HCT116 (cell line): ENCODE data around the gene MAL. TPM values are rescaled to one million over a fixed set of nuclear protein-coding genes. Genes with fewer than 3 reads are reported as not detected.

Experiments used
- ATAC-seq: fragments of 200-7000 bp; cut with Tn5 transposase; 2 replicates; pipeline ENCODE4 v1.9.1; 2020; ENCODE audit warnings: mild to moderate bottlenecking, moderate library complexity
- BruUV-seq: library from RNA; stranded (reverse); fragments of 400-500 nt; replicated peaks from 2 replicates; lab custom pipeline; 2021; lab: Mats Ljungman, UMichigan
- CTCF ChIA-PET: fragments of 300-600 bp; sonication (Branson Sonifier 250); formaldehyde crosslinking; loops from one replicate; lab custom pipeline; 2021; ENCODE audit warnings: antibody characterized with exemption; lab: Charles Lee
- POLR2A ChIA-PET: fragments of 300-600, 350-600 bp; sonication (Branson Sonifier 250); formaldehyde crosslinking; loops from one replicate; lab custom pipeline; 2021; ENCODE audit warnings: antibody characterized with exemption; lab: Charles Lee
- RAD21 ChIA-PET, 2 experiments: fragments of 300-600 bp; sonication (Branson Sonifier 250); formaldehyde crosslinking; loops; one replicate each; lab custom pipeline; 2023; ENCODE audit warnings: low total read pairs in 2 of 2; ENCODE audit not compliant: uncharacterized antibody in 2 of 2, unreplicated experiment in 2 of 2, low non-redundant PET in 1 of 2; lab: Charles Lee
- DNase-seq: peaks from one replicate; pipeline ENCODE4 v3.0.0-alpha.2; 2010; ENCODE audit warnings: low read depth, low spot score
- H2AFZ ChIP-seq: fragments of 200-600 bp; shearing (Covaris generic), sonication (generic); 2 replicates; pipeline ENCODE4 v1.6.1; 2017; ENCODE audit warnings: low read depth, mixed run types, mixed read lengths, antibody characterized with exemption, low read length; ENCODE audit not compliant: poor library complexity, severe bottlenecking
- H3K27ac ChIP-seq: 2 replicates; pipeline ENCODE4 v1.5.1; 2012; ENCODE audit warnings: low read depth, low read length
- H3K27me3 ChIP-seq: fragments of 200-600 bp; sonication (generic); 2 replicates; pipeline ENCODE4 v1.6.1; 2016; ENCODE audit warnings: mixed run types, low read length, mixed read lengths; ENCODE audit not compliant: insufficient read depth
- H3K36me3 ChIP-seq, 2 experiments: fragments of 200-500 bp in 1 of 2; fragments of 200-600 bp in 1 of 2; sonication (Bioruptor generic) in 1 of 2; sonication (generic) in 1 of 2; 2 replicates each; pipeline versions ENCODE4 v1.5.1 to v1.6.1; 2014 to 2016; ENCODE audit warnings: low read length in 2 of 2, inconsistent platforms in 1 of 2, mixed read lengths in 1 of 2, mixed run types in 1 of 2; ENCODE audit not compliant: insufficient read depth in 2 of 2, control insufficient read depth in 1 of 2
- H3K4me1 ChIP-seq, 2 experiments: fragments of 200-600 bp in 1 of 2; sonication (generic) in 1 of 2; 2 replicates each; pipeline versions ENCODE4 v1.5.1 to v1.6.1; 2012 to 2017; ENCODE audit warnings: low read length in 2 of 2, inconsistent platforms in 1 of 2, mild to moderate bottlenecking in 1 of 2, mixed read lengths in 1 of 2, mixed run types in 1 of 2, moderate library complexity in 1 of 2; ENCODE audit not compliant: insufficient read depth in 2 of 2, control insufficient read depth in 1 of 2
- H3K4me2 ChIP-seq: fragments of 200-600 bp; sonication (generic); 2 replicates; pipeline ENCODE4 v1.6.1; 2017; ENCODE audit warnings: mixed run types, low read length, mixed read lengths
- H3K4me3 ChIP-seq, 2 experiments: fragments of 200-600 bp in 1 of 2; sonication (generic) in 1 of 2; replicated peaks in 1 of 2; 2 replicates each; pipeline ENCODE4 v1.5.1; 2011 to 2016; ENCODE audit warnings: low read length in 2 of 2, control low read depth in 1 of 2, low read depth in 1 of 2, mild to moderate bottlenecking in 1 of 2, mixed read lengths in 1 of 2, mixed run types in 1 of 2
- H3K79me2 ChIP-seq: fragments of 200-600 bp; sonication (generic); 2 replicates; pipeline ENCODE4 v1.6.1; 2017; ENCODE audit warnings: mild to moderate bottlenecking, mixed run types, low read length, moderate library complexity, mixed read lengths; ENCODE audit not compliant: insufficient read depth
- H3K9ac ChIP-seq: fragments of 200-600 bp; sonication (generic); 2 replicates; pipeline ENCODE4 v1.6.1; 2016; ENCODE audit warnings: low read length, mixed read lengths
- H3K9me2 ChIP-seq: fragments of 200-600 bp; sonication (generic), shearing (Covaris generic); 2 replicates; pipeline ENCODE4 v1.6.1; 2017; ENCODE audit warnings: mixed run types, mild to moderate bottlenecking, moderate library complexity; ENCODE audit not compliant: insufficient read depth
- H3K9me3 ChIP-seq, 2 experiments: fragments of 200-500 bp in 1 of 2; fragments of 200-600 bp in 1 of 2; sonication (Bioruptor generic) in 1 of 2; sonication (generic) in 1 of 2; 2 replicates each; pipeline ENCODE4 v1.6.1; 2014 to 2017; ENCODE audit warnings: low read length in 2 of 2, mixed read lengths in 2 of 2, inconsistent platforms in 1 of 2, low read depth in 1 of 2, mild to moderate bottlenecking in 1 of 2, mixed run types in 1 of 2, moderate library complexity in 1 of 2; ENCODE audit not compliant: control insufficient read depth in 1 of 2, insufficient read depth in 1 of 2
- H4K20me1 ChIP-seq: fragments of 200-600 bp; sonication (generic), shearing (Covaris generic); 2 replicates; pipeline ENCODE4 v1.6.1; 2017; ENCODE audit warnings: mixed run types, mild to moderate bottlenecking, moderate library complexity; ENCODE audit not compliant: insufficient read depth
- CBX3 ChIP-seq: IDR thresholded peaks from 2 replicates; pipeline ENCODE4 v1.6.1; 2012; ENCODE audit warnings: low read depth
- ELF1 ChIP-seq: IDR thresholded peaks from 2 replicates; pipeline ENCODE4 v1.6.1; 2012; ENCODE audit warnings: low read depth, borderline replicate concordance
- POLR2AphosphoS5 ChIP-seq: IDR thresholded peaks from 2 replicates; pipeline ENCODE4 v1.6.1; 2011; ENCODE audit warnings: mild to moderate bottlenecking, low read depth, low read length, moderate library complexity
- SIN3A ChIP-seq: IDR thresholded peaks from 2 replicates; pipeline ENCODE4 v1.6.1; 2012; ENCODE audit warnings: low read depth
- TCF7L2 ChIP-seq: IDR thresholded peaks from 2 replicates; pipeline ENCODE4 v1.7.0; 2011; ENCODE audit warnings: borderline replicate concordance, inconsistent platforms; ENCODE audit not compliant: insufficient read depth, insufficient read length; ENCODE audit errors: extremely low read depth
- ZNF274 ChIP-seq: fragments of 200-500 bp; sonication (Bioruptor generic); IDR thresholded peaks from 2 replicates; pipeline ENCODE4 v1.6.1; 2014; ENCODE audit warnings: mild to moderate bottlenecking, low read depth, low read length, inconsistent platforms
- intact Hi-C: fragments of 100-400 bp; cut with micrococcal nuclease; formaldehyde crosslinking; loops from 2 replicates; pipeline ENCODE4 v1.10.0; 2022
- total RNA-seq: library from RNA; stranded (reverse); gene quantifications from one replicate; pipeline ENCODE4 v1.2.1, GENCODE V29; 2021; ENCODE audit not compliant: unreplicated experiment
- TF ChIP-seq, protein P1 (sequence below), 3 experiments: fragments of 200-600 bp in 1 of 3; sonication (generic) in 1 of 3; IDR thresholded peaks in 2 of 3; conservative IDR thresholded peaks in 1 of 3; 2 replicates each; pipeline ENCODE4 v1.5.1; 2012 to 2017; ENCODE audit warnings: low read depth in 2 of 3, low read length in 2 of 3, antibody characterized with exemption in 1 of 3, borderline replicate concordance in 1 of 3, control low read depth in 1 of 3, mild to moderate bottlenecking in 1 of 3, mixed read lengths in 1 of 3, mixed run types in 1 of 3, moderate library complexity in 1 of 3; ENCODE audit not compliant: insufficient read depth in 1 of 3
- TF ChIP-seq, protein P2 (sequence below): IDR thresholded peaks from 2 replicates; pipeline ENCODE4 v1.6.1; 2012
- TF ChIP-seq, protein P3 (sequence below): IDR thresholded peaks from 2 replicates; pipeline ENCODE4 v1.6.1; 2011; ENCODE audit warnings: mild to moderate bottlenecking, low read length, moderate library complexity; ENCODE audit not compliant: insufficient replicate concordance; ENCODE audit errors: extremely low read depth

Gene MAL
- total RNA-seq, 1 experiment from 2014 or later = not detected

DNA sequence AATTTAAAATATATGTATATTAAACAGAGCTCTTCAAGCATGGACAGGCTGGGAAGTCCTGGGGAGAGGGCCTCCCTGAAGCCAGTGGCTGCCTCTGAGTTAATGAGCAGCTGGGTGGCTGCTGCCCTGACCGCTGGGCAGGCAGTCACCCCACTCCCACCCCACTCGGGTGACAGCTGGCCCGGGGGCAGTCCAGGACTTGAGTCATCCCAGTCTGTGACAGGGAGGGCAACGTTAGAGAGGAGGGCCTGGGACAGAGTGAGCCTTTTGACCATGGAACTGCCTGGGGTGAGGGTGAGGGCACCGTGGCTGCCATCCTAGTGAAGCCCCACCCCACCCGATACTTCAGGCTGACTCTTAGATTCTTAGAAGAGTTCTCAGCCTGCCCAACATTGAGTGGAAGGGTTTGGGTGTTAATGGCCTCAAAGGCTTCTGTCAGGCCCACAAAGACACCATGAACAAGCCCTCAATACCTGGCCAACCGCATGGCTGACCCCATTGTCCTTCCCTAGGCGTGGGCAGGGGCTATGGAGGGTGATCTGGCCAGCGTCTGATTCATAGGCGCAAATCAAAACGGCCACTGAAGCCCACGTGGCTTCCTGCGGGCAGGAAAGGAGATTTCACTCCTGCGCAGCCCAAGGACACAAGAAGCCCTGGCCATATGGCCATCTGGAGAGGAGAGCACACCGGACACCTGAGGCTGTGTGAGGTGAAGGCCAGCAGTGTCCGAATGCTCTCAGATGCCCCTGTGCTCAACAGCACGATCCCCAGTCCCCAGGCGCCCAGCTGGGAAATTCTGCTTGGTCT is 48.6 kb downstream of the MAL start:
- no peak overlapping the region for H3K27ac ChIP-seq
- no peak overlapping the region for H2AFZ ChIP-seq
- CTCF ChIA-PET = interaction anchor here (1.1 kb wide), 1 partner anchor 21 kb away, joined by 4 read pairs; no protein-coding TSS in a partner anchor
- no peak for ATAC-seq
- H4K20me1 ChIP-seq = no peaks in the 10 kb centered on the region
- no peaks in the 10 kb centered on the region for H3K9me3 ChIP-seq
- H3K79me2 ChIP-seq = no peaks in the 10 kb centered on the region
- H3K9me2 ChIP-seq = no peaks in the 10 kb centered on the region
- no TSS peak for BruUV-seq
- no peak overlapping the region for H3K9ac ChIP-seq
- no peaks in the 10 kb centered on the region for H3K36me3 ChIP-seq
- POLR2A ChIA-PET = no interaction called here
- no peak for TF ChIP-seq SIN3A
- TF ChIP-seq POLR2AphosphoS5 = no peak
- TF ChIP-seq ELF1 = no peak
- TF ChIP-seq ZNF274 = no peak
- TF ChIP-seq CBX3 = no peak
- TF ChIP-seq, protein P1, sequence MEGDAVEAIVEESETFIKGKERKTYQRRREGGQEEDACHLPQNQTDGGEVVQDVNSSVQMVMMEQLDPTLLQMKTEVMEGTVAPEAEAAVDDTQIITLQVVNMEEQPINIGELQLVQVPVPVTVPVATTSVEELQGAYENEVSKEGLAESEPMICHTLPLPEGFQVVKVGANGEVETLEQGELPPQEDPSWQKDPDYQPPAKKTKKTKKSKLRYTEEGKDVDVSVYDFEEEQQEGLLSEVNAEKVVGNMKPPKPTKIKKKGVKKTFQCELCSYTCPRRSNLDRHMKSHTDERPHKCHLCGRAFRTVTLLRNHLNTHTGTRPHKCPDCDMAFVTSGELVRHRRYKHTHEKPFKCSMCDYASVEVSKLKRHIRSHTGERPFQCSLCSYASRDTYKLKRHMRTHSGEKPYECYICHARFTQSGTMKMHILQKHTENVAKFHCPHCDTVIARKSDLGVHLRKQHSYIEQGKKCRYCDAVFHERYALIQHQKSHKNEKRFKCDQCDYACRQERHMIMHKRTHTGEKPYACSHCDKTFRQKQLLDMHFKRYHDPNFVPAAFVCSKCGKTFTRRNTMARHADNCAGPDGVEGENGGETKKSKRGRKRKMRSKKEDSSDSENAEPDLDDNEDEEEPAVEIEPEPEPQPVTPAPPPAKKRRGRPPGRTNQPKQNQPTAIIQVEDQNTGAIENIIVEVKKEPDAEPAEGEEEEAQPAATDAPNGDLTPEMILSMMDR (IDR thresholded peaks at IDR 0.05 in 2 of 3, conservative IDR thresholded peaks at IDR 0.05 in 1 of 3; ENCODE audit: borderline replicate concordance in 1 of 3, insufficient read depth in 1 of 3, low read depth in 2 of 3, low read length in 2 of 3) = no peak
- no peak for TF ChIP-seq TCF7L2
- TF ChIP-seq, protein P2, sequence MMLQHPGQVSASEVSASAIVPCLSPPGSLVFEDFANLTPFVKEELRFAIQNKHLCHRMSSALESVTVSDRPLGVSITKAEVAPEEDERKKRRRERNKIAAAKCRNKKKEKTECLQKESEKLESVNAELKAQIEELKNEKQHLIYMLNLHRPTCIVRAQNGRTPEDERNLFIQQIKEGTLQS = no peak
- TF ChIP-seq, protein P3, sequence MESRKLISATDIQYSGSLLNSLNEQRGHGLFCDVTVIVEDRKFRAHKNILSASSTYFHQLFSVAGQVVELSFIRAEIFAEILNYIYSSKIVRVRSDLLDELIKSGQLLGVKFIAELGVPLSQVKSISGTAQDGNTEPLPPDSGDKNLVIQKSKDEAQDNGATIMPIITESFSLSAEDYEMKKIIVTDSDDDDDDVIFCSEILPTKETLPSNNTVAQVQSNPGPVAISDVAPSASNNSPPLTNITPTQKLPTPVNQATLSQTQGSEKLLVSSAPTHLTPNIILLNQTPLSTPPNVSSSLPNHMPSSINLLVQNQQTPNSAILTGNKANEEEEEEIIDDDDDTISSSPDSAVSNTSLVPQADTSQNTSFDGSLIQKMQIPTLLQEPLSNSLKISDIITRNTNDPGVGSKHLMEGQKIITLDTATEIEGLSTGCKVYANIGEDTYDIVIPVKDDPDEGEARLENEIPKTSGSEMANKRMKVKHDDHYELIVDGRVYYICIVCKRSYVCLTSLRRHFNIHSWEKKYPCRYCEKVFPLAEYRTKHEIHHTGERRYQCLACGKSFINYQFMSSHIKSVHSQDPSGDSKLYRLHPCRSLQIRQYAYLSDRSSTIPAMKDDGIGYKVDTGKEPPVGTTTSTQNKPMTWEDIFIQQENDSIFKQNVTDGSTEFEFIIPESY = no peak
- H3K4me3 ChIP-seq = no peak overlapping the region
- H3K27me3 ChIP-seq = 0 out of 2 replicates have a peak, but pooled peaks cover 6% of the 10 kb centered on the region
- RAD21 ChIA-PET = no interaction called here
- no peak for DNase-seq
- intact Hi-C loops = no loop called here
- H3K4me1 ChIP-seq = peaks cover 5 to 15% of the 10 kb centered on the region in 2 experiments; a peak in 3 of 4 replicates
- H3K4me2 ChIP-seq = no peak overlapping the region
